H1 (cell line): ENCODE data around the gene POLA2. TPM values are rescaled to one million over a fixed set of nuclear protein-coding genes. Genes with fewer than 3 reads are reported as not detected.
A peak's percentile ranks its signal among the peaks of the same experiment; 100 is the strongest.

Source experiments
- CTCF ChIA-PET: fragments of 300-600 bp; sonication (Branson Sonifier 250); formaldehyde crosslinking; loops from one replicate; lab custom pipeline; 2021; ENCODE audit not compliant: partially characterized antibody; lab: Charles Lee
- POLR2A ChIA-PET: fragments of 300-600 bp; sonication (Branson Sonifier 250); formaldehyde crosslinking; loops from one replicate; lab custom pipeline; 2021; ENCODE audit warnings: inconsistent platforms; ENCODE audit not compliant: partially characterized antibody; lab: Charles Lee
- DNase-seq, 2 experiments: peaks; one replicate each; pipeline versions ENCODE4 v3.0.0 to v3.0.0-alpha.2; 2010 to 2022; ENCODE audit warnings: low spot score in 2 of 2, low read depth in 1 of 2, mixed read lengths in 1 of 2
- FAIRE-seq: peaks from 2 replicates; lab custom pipeline; 2011; peaks lifted over from hg19 to GRCh38; lab: Jason Lieb, UNC
- H2AFZ ChIP-seq: 2 replicates; pipeline ENCODE4 v1.8.1; 2012; ENCODE audit warnings: low read length, inconsistent platforms
- H2AK5ac ChIP-seq: 2 replicates; pipeline ENCODE4 v1.6.1; 2013; ENCODE audit warnings: low read depth, low read length
- H2BK120ac ChIP-seq: replicated peaks from 2 replicates; pipeline ENCODE3; 2013; ENCODE audit warnings: low read depth, low read length, inconsistent platforms
- H2BK12ac ChIP-seq: 2 replicates; pipeline ENCODE4 v1.6.1; 2013; ENCODE audit warnings: low read depth, low read length
- H2BK15ac ChIP-seq: 2 replicates; pipeline ENCODE4 v1.6.1; 2013; ENCODE audit warnings: low read length
- H2BK20ac ChIP-seq: 2 replicates; pipeline ENCODE4 v1.6.1; 2013; ENCODE audit warnings: low read length
- H2BK5ac ChIP-seq: 2 replicates; pipeline ENCODE4 v1.6.1; 2013; ENCODE audit warnings: low read depth, low read length
- H3K14ac ChIP-seq: 2 replicates; pipeline ENCODE4 v1.6.1; 2013; ENCODE audit warnings: inconsistent platforms; ENCODE audit not compliant: insufficient read length
- H3K18ac ChIP-seq: 2 replicates; pipeline ENCODE4 v1.6.1; 2013; ENCODE audit warnings: low read length; ENCODE audit errors: extremely low read depth
- H3K23ac ChIP-seq: 2 replicates; pipeline ENCODE4 v1.6.1; 2013; ENCODE audit warnings: inconsistent platforms; ENCODE audit not compliant: insufficient read length
- H3K23me2 ChIP-seq: 2 replicates; pipeline ENCODE4 v1.6.1; 2013; ENCODE audit warnings: low read depth, low read length
- H3K27ac ChIP-seq: 2 replicates; pipeline ENCODE4 v1.6.1; 2011; ENCODE audit warnings: low read depth, low read length, inconsistent platforms
- H3K27me3 ChIP-seq, 4 experiments: replicated peaks in 1 of 4; 1 replicate in 1 of 4; 2 replicates in 3 of 4; pipeline versions ENCODE4 v1.6.1 to v1.8.1; 2011 to 2013; ENCODE audit warnings: low read length in 3 of 4, mild to moderate bottlenecking in 3 of 4, inconsistent platforms in 2 of 4, mixed read lengths in 2 of 4, moderate library complexity in 1 of 4; ENCODE audit not compliant: control insufficient read depth in 3 of 4, insufficient read depth in 3 of 4; ENCODE audit errors: extremely low read depth in 1 of 4
- H3K36me3 ChIP-seq, 4 experiments: 2 replicates each; pipeline versions ENCODE4 v1.6.1 to v1.8.1; 2011 to 2013; ENCODE audit warnings: mild to moderate bottlenecking in 4 of 4, low read length in 3 of 4, moderate library complexity in 2 of 4, control low read depth in 1 of 4, inconsistent platforms in 1 of 4; ENCODE audit not compliant: insufficient read depth in 4 of 4, control insufficient read depth in 2 of 4
- H3K4ac ChIP-seq: replicated peaks from 2 replicates; pipeline ENCODE3; 2013; ENCODE audit warnings: low read length, low read depth, mixed read lengths, inconsistent platforms; ENCODE audit not compliant: insufficient read length
- H3K4me1 ChIP-seq, 4 experiments: replicated peaks in 1 of 4; 1 replicate in 1 of 4; 2 replicates in 3 of 4; pipeline versions ENCODE4 v1.6.1 to v1.8.1; 2011 to 2013; ENCODE audit warnings: low read length in 3 of 4, inconsistent platforms in 2 of 4, mixed read lengths in 1 of 4; ENCODE audit not compliant: insufficient read depth in 4 of 4, control insufficient read depth in 3 of 4
- H3K4me2 ChIP-seq, 2 experiments: 2 replicates each; pipeline versions ENCODE4 v1.6.1 to v1.8.1; 2011 to 2013; ENCODE audit warnings: low read depth in 2 of 2, low read length in 2 of 2, control low read depth in 1 of 2, inconsistent platforms in 1 of 2, mild to moderate bottlenecking in 1 of 2; ENCODE audit not compliant: insufficient read depth in 1 of 2
- H3K4me3 ChIP-seq, 4 experiments: fragments of 200-600, 300-600 bp in 1 of 4; sonication (generic), shearing (Covaris generic), sonication (Bioruptor Twin) in 1 of 4; 2 replicates each; pipeline versions ENCODE4 v1.5.1 to v1.8.1; 2011 to 2016; ENCODE audit warnings: low read length in 4 of 4, low read depth in 3 of 4, control low read depth in 2 of 4, inconsistent platforms in 2 of 4, mild to moderate bottlenecking in 2 of 4, mixed read lengths in 1 of 4, moderate library complexity in 1 of 4; ENCODE audit not compliant: insufficient read depth in 2 of 4; ENCODE audit errors: extremely low read depth in 1 of 4
- H3K56ac ChIP-seq: replicated peaks from 2 replicates; pipeline ENCODE3; 2013; ENCODE audit warnings: low read depth, mild to moderate bottlenecking, mixed read lengths, low read length, inconsistent platforms; ENCODE audit not compliant: insufficient read length
- H3K79me1 ChIP-seq: 2 replicates; pipeline ENCODE4 v1.6.1; 2013; ENCODE audit warnings: low read depth, low read length, control low read depth
- H3K79me2 ChIP-seq, 2 experiments: 2 replicates each; pipeline versions ENCODE4 v1.6.1 to v1.8.1; 2012 to 2013; ENCODE audit warnings: low read length in 2 of 2, mild to moderate bottlenecking in 2 of 2, inconsistent platforms in 1 of 2; ENCODE audit not compliant: insufficient read depth in 2 of 2, control insufficient read depth in 1 of 2
- H3K9ac ChIP-seq, 4 experiments: replicated peaks in 1 of 4; 1 replicate in 1 of 4; 2 replicates in 3 of 4; pipeline versions ENCODE4 v1.6.1 to v1.8.1; 2011 to 2013; ENCODE audit warnings: low read depth in 3 of 4, low read length in 3 of 4, control low read depth in 2 of 4, mild to moderate bottlenecking in 2 of 4, moderate library complexity in 2 of 4, inconsistent platforms in 1 of 4; ENCODE audit errors: extremely low read depth in 1 of 4
- H3K9me3 ChIP-seq, 2 experiments: 2 replicates each; pipeline versions ENCODE4 v1.6.1 to v1.8.1; 2012 to 2013; ENCODE audit warnings: mild to moderate bottlenecking in 2 of 2, moderate library complexity in 2 of 2, control low read depth in 1 of 2, inconsistent platforms in 1 of 2, low read depth in 1 of 2, low read length in 1 of 2, mixed read lengths in 1 of 2; ENCODE audit not compliant: insufficient read depth in 2 of 2
- H4K20me1 ChIP-seq, 2 experiments: replicated peaks in 1 of 2; 2 replicates each; pipeline versions ENCODE3 to v1.8.1; 2011 to 2013; ENCODE audit warnings: inconsistent platforms in 2 of 2, low read length in 2 of 2, mild to moderate bottlenecking in 1 of 2; ENCODE audit not compliant: insufficient read depth in 2 of 2, control insufficient read depth in 1 of 2
- H4K5ac ChIP-seq: 2 replicates; pipeline ENCODE4 v1.6.1; 2013; ENCODE audit warnings: low read length, low read depth, mixed read lengths, inconsistent platforms; ENCODE audit not compliant: insufficient read length
- H4K8ac ChIP-seq: 2 replicates; pipeline ENCODE4 v1.8.0; 2013; ENCODE audit warnings: mild to moderate bottlenecking, moderate library complexity, low read length, inconsistent platforms; ENCODE audit not compliant: insufficient read depth; ENCODE audit errors: extremely low read depth
- H4K91ac ChIP-seq: replicated peaks from 2 replicates; pipeline ENCODE3; 2013; ENCODE audit warnings: low read length, mixed read lengths, inconsistent platforms; ENCODE audit not compliant: insufficient read length
- BACH1 ChIP-seq: IDR thresholded peaks from 2 replicates; pipeline ENCODE4 v1.6.1; 2012; ENCODE audit warnings: low read length, improper control_type of control experiment
- CREB1 ChIP-seq: IDR thresholded peaks from 2 replicates; pipeline ENCODE4 v1.6.1; 2012; ENCODE audit warnings: inconsistent platforms
- CTCF ChIP-seq, 3 experiments: IDR thresholded peaks; 1 replicate in 2 of 3; 2 replicates in 1 of 3; pipeline versions ENCODE4 v1.5.1 to v1.6.1; 2011; ENCODE audit warnings: low read length in 3 of 3, mild to moderate bottlenecking in 3 of 3, inconsistent platforms in 2 of 3, low read depth in 1 of 3, moderate library complexity in 1 of 3; ENCODE audit not compliant: insufficient read depth in 1 of 3; ENCODE audit errors: control extremely low read depth in 1 of 3
- HDAC2 ChIP-seq, 2 experiments: fragments of 300-600 bp in 1 of 2; sonication (generic) in 1 of 2; IDR thresholded peaks; 2 replicates each; pipeline ENCODE4 v1.6.1; 2011 to 2012; ENCODE audit warnings: low read depth in 2 of 2, low read length in 2 of 2, mild to moderate bottlenecking in 2 of 2, moderate library complexity in 2 of 2, borderline replicate concordance in 1 of 2, inconsistent platforms in 1 of 2
- KDM5A ChIP-seq: fragments of 200-600 bp; IDR thresholded peaks from 2 replicates; pipeline ENCODE4 v1.7.1; 2012; ENCODE audit warnings: mild to moderate bottlenecking, low read length, inconsistent platforms, mixed read lengths
- POLR2A ChIP-seq, 2 experiments: IDR thresholded peaks; 1 replicate in 1 of 2; 2 replicates in 1 of 2; pipeline ENCODE4 v1.6.1; 2011; ENCODE audit warnings: low read depth in 2 of 2, low read length in 2 of 2, mild to moderate bottlenecking in 2 of 2; ENCODE audit errors: control extremely low read depth in 1 of 2
- RFX5 ChIP-seq: IDR thresholded peaks from 2 replicates; pipeline ENCODE4 v1.6.1; 2011; ENCODE audit warnings: low read depth, low read length, improper control_type of control experiment, borderline replicate concordance
- TAF1 ChIP-seq: IDR thresholded peaks from 2 replicates; pipeline ENCODE4 v1.6.1; 2011; ENCODE audit warnings: mild to moderate bottlenecking, low read depth, low read length
- WGBS, 2 experiments: shearing (Covaris generic) in 1 of 2; methylation state at CpG; one replicate each; pipeline versions ENCODE4 v1.1.6 to v1.1.7; 2013 to 2015; ENCODE audit warnings: low lambda C conversion rate in 2 of 2, mixed read lengths in 2 of 2, inconsistent platforms in 1 of 2, low coverage in 1 of 2, missing lambda C conversion rate in 1 of 2; ENCODE audit not compliant: insufficient replicate concordance in 2 of 2, insufficient coverage in 1 of 2, insufficient read length in 1 of 2; ENCODE audit errors: extremely low coverage in 1 of 2, missing lambda C conversion rate in 1 of 2; 5-methylcytosine and 5-hydroxymethylcytosine counted together
- polyA plus RNA-seq, 7 experiments: library from polyadenylated mRNA; depleted of rRNA in 3 of 7; stranded (reverse) in 5 of 7; unstranded in 2 of 7; fragments of >200 nt in 5 of 7; fragments of 200-250 nt in 2 of 7; gene quantifications; 1 replicate in 5 of 7; 2 replicates in 1 of 7; 4 replicates in 1 of 7; pipeline versions ENCODE4 v1.2.1 to v1.2.3, GENCODE V29; 2011 to 2013; ENCODE audit warnings: missing spikeins in 2 of 7, mixed read lengths in 2 of 7
- total RNA-seq: library from RNA; stranded (reverse); fragmentation: NEBNext Ultra II Directional; extraction: Animal tissue kit (Norgen Biotek cat#: 25700); gene quantifications from 2 replicates; pipeline ENCODE4 v1.2.1, GENCODE V29; 2021

Gene POLA2
- total and polyA plus RNA-seq, 2 of the 8 experiments (the other 6 are each of a cell fraction or from before 2014, with no cell fraction given), result 31.2 to 55.9 TPM

- Histone ChIP-seq H3K9me3 (no peaks in the 10 kb centered on the region), H3K4ac (no peak within 1 kb of the TSS), H3K27me3 (peaks cover 0 to 15% (median 10%) of the 10 kb centered on the region in 4 experiments; a peak in 5 of 7 replicates), H3K23ac (no peak within 1 kb of the TSS), H3K4me3 (peak within 1 kb of the TSS; percentile 34 to 84 (median 68)), H3K14ac (no peak within 1 kb of the TSS), H2AFZ (no peak within 1 kb of the TSS), H3K27ac (no peak within 1 kb of the TSS; the same call in 1 of the 2 replicates), H4K20me1 (peaks cover under 1 to 13% of the 10 kb centered on the region in 2 experiments), H2AK5ac (no peak within 1 kb of the TSS), H3K4me1 (peaks cover 0 to 15% (median 11%) of the 10 kb centered on the region in 4 experiments; a peak in 6 of 7 replicates), H2BK15ac (0 out of 2 replicates have a peak within 1 kb of the TSS, but pooled peaks have one; percentile 65), H3K4me2 (peak within 1 kb of the TSS; percentile 78 to 79), H4K5ac (no peak within 1 kb of the TSS), H4K8ac (peak within 1 kb of the TSS; percentile 45; the same call in 1 of the 2 replicates), H3K9ac (peak within 1 kb of the TSS in 3 of 4 experiments; percentile 41 to 65 (median 60); a peak in 5 of 7 replicates), H3K36me3 (no peaks in the 10 kb centered on the region), H3K56ac (peak within 1 kb of the TSS; percentile 25), H2BK120ac (no peak within 1 kb of the TSS), H4K91ac (no peak within 1 kb of the TSS), H2BK12ac (peak within 1 kb of the TSS; percentile 50; the same call in 1 of the 2 replicates), H2BK20ac (no peak within 1 kb of the TSS), H3K18ac (peak within 1 kb of the TSS; percentile 48), H3K79me2 (peaks cover 0 to 15% of the 10 kb centered on the region in 2 experiments; a peak in 2 of 4 replicates), H3K23me2 (peaks cover 7% of the 10 kb centered on the region; the same call in 1 of the 2 replicates), H3K79me1 (peaks cover 2% of the 10 kb centered on the region; the same call in 1 of the 2 replicates), H2BK5ac (peak within 1 kb of the TSS; percentile 35; the same call in 1 of the 2 replicates)
- CTCF ChIA-PET, result interaction anchor here (0.6 to 52.8 kb wide), 23 partner anchors 17 to 466 kb away, joined by 3 to 1179 read pairs (median 4); partner anchors contain the start of gene DPF2
- WGBS, 2 experiments, result 3% methylated on average over 18 of the region's 74 CpGs; no CpG with 5 or more reads in 1 of the 2 experiments
- no peak for FAIRE-seq
- peak in 1 of 2 experiments; percentile 87 for DNase-seq
- POLR2A ChIA-PET, result interaction anchor here (0.5 to 14.1 kb wide), 18 partner anchors 12 to 1504 kb away, joined by 3 to 208 read pairs (median 3); partner anchors contain the start of genes DPF2, FAU, MRPL49 and POLA2
- TF ChIP-seq BACH1 (peak; percentile 35; the same call in 1 of the 2 replicates), HDAC2 (IDR thresholded peaks at IDR 0.05; ENCODE audit: borderline replicate concordance in 1 of 2, low read depth in 2 of 2, low read length in 2 of 2) (0 out of 4 replicates have a peak, but pooled peaks of 1 of the 2 experiments have one; percentile 9), POLR2A (IDR thresholded peaks at IDR 0.05; ENCODE audit: control extremely low read depth in 1 of 2, low read depth in 2 of 2, low read length in 2 of 2) (peak; percentile 55 to 67; a peak in 2 of 3 replicates), RFX5 (no peak), TAF1 (peak; percentile 57), CTCF (IDR thresholded peaks at IDR 0.05; ENCODE audit: control extremely low read depth in 1 of 3, insufficient read depth in 1 of 3, low read depth in 1 of 3, low read length in 3 of 3) (0 out of 4 replicates have a peak, but pooled peaks of 1 of the 3 experiments have one; percentile 1), CREB1 (no peak), KDM5A (no peak)
These were observed 52.9 kb downstream of the POLA2 start, which contains the start of gene CDC42EP2 for GRCh38 chr11:65314501-65315203. CDC42EP2 (plus strand) TSS chr11:65314866; CDS start chr11:65320899, 6,033 bp downstream.
